Activated CD8-positive, alpha-beta memory T cell treated with anti-CD3 and anti-CD28 coated beads, Interleukin-2, amount 50 U/mL, for 24 hours (primary cell): ENCODE measurements around the gene FBXW7.
"Not testable (repeated sequence)": the region's sequence is repeated elsewhere in the genome, so short reads cannot be mapped to it uniquely, and the experiment has no call there.

ENCODE experiments used
- DNase-seq: peaks from one replicate; pipeline ENCODE4 v3.0.0-alpha.2; 2020; ENCODE audit errors: extremely low read depth

The FBXW7 gene

DNA sequence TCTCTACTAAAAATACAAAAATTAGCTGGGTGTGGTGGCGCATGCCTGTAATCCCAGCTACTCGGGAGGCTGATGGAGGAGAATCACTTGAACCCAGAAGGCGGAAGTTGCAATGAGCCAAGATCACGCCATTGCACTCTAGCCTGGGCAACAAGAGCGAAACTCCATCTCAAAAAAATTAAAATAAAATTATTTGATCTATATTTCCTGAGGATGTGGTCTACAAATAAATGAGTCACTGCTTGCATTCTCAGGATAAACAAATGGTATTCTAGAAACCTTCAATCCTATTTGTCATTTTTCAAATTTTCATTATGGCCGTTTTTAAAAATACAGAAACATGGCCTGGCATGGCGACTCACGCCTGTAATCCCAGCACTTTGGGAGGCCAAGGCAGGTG is 8.6 kb upstream of the FBXW7 start:
- DNase-seq, result not testable (repeated sequence)

GRCh38 chr4:152540941-152541340 is 5.0 kb upstream of the FBXW7 start:
- DNase-seq, result no peak

GRCh38 chr4:152540293-152540674 is 4.4 kb upstream of the FBXW7 start:
- DNase-seq, result no peak

DNA sequence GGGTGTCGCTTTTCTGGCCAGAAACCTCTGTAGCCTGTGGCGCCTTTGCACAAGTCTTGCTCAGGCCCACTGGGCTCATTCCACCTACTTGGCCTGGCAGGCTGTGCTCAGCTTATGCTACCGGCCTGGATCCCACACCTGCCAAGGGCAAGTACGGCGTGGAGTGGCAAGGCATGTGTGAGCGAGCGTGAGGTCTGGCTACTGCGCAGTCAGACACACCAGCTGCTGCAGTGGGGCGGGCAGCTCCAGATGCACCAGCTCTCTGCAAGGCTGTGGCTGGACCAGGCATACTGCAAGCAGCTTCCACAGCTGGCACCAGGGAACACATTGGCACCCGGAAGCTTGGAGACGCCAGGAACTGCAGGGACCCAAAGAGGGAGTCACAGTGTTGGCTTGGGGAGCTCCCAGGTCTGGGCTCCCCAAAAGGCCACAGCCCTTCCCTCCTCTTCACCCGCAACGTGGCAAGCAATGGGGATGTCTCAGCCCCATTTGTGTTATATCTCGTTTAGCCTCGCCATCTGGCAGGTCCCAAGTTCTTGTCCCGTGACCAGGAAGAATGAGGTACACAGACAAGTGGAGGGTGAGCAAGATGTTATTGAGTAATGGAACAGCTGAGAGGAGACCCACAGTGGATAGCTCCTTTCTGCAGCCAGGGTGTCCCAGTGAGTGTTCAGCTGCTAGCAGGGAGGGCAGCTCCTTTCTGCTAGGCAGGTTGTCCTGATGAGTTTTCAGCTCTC is 3.8 kb upstream of the FBXW7 start:
- no peak for DNase-seq

DNA sequence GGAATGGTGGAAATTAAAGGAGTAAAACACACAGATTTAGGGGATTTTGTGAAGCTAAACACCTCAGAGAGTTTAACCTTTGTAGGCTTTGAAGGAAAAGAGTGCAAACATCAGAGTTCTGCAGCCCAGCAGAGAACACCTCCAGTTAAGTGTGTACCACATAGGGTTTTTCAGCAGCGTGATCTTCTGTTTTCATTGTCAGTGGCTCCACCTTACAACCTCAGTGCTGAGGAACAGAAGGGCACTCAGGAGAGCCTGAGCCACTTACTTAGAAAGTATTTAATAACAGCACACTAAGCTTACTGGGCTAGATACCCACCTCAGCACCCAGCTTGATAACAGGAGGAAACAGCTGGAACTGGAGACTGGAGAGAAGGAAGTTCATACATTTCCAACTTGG is 2.0 kb upstream of the FBXW7 start:
- no peak for DNase-seq

- no peak for DNase-seq
Measured at GRCh38 chr4:152536545-152537182, 772 bp upstream of the FBXW7 start.

DNA sequence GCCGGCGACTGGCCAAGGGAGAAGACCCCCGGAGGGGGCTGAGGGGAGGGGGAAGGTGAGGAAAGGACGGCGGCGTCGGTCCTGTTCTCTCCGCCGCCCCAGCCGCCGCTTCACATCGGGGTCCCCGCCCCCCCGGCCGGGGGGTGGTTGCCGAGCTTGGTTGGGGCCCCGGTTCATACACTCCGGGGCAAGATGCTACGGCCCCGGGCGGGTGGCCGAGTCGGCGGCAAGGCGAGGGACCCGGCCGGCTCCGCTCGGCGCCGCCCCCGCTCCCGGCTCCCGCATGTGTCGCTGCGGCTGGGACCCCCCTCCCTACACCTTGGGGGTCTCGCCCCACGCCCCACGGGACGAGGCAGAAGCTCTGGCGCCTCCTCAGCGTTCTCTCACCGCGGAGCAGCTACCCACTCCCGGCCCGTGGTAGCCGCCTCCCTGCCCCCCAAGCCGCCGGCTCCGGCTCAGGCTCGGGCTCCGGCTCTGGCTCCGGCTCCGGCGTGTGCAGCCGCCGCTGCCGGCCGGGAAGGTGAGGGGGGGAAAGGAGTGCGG is 461 bp downstream of the FBXW7 start:
- DNase-seq, result no peak

GRCh38 chr4:152534541-152535359 is 1.1 kb downstream of the FBXW7 start:
- no peak for DNase-seq

DNA sequence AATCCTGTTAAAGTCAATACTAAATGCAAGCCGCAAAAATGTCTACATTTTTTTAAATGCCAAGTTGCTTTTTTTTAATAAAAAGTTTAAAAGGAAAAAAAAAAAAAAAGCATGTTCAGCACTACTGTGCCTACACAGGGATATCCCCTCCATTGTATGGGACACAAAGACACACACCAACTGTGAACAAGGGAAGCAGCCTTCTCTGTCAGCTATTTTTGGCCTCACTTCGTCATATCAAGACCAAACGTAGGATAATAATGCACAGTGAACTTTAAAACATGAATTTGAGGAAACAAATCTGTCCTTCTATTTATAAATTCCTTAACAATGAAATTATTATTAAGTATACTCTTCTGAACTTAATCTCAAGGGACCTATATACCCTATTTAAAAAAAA is 4.4 kb downstream of the FBXW7 start:
- DNase-seq, result no peak

GRCh38 chr4:152530600-152530999 is 5.3 kb downstream of the FBXW7 start:
- no peak for DNase-seq

DNA sequence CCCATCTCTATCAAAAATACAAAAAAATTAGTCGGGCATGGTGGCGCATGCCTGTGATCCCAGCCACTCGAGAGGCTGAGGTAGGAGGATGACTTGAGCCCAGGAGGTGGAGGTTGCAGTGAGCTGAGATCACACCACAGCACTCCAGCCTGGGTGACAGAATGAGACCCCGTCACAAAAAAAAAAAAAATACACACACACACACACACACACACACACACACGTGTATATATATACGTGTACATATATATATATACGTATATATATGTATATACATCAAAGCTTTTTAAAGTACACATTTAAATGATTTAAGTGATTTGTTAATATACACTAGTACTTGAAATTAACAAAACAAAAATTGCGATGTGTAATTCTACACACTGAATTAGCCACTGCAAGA is 6.0 kb downstream of the FBXW7 start:
- no peak for DNase-seq

GRCh38 chr4:152528060-152528459 is 7.8 kb downstream of the FBXW7 start:
- no peak for DNase-seq

DNA sequence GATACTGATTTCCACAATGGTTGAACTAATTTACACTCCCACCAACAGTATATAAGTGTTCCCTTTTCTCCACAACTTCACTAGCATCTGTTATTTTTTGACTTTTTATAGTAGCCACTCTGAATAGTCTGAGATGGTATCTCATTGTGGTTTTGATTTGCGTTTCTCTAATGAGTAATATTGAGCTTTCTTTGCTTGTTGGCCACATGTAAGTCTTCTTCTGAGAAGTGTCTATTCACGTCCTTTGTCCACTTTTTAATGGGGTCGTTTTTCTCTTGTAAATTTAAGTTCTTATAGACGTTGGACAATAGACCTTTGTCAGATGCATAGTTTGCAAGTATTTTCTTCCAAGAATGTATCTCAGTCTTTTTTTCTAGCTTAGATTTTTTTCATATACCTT is 10.0 kb downstream of the FBXW7 start:
- no peak for DNase-seq

GRCh38 chr4:152524427-152524826 is 11.5 kb downstream of the FBXW7 start:
- no peak for DNase-seq

GRCh38 chr4:152523731-152524130 is 12.2 kb downstream of the FBXW7 start:
- DNase-seq, result no peak

GRCh38 chr4:152522754-152523153 is 13.1 kb downstream of the FBXW7 start:
- DNase-seq, result no peak

GRCh38 chr4:152522245-152522644 is 13.6 kb downstream of the FBXW7 start:
- DNase-seq, result no peak

GRCh38 chr4:152516156-152516555 is 19.7 kb downstream of the FBXW7 start:
- DNase-seq, result no peak

DNA sequence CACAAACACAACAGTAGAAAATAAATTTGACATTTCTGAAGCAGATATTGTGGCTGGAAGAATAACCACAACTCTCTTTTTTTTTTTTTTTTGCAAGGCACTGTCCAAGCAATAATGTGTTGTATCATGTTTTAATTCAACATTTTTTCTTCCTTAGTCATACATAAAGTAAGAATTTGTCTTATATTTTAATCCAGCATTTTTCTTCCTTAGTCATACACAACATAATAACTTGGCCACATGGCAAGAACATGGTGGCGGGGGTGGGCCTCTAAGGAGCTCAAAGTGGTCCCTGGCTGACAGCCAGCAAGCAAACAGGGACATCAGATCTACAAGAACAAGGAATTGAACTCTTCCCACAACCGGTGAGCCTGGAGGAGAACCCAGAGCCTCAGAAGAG is 20.2 kb downstream of the FBXW7 start:
- no peak for DNase-seq

GRCh38 chr4:152514356-152514755 is 21.5 kb downstream of the FBXW7 start:
- no peak for DNase-seq

DNA sequence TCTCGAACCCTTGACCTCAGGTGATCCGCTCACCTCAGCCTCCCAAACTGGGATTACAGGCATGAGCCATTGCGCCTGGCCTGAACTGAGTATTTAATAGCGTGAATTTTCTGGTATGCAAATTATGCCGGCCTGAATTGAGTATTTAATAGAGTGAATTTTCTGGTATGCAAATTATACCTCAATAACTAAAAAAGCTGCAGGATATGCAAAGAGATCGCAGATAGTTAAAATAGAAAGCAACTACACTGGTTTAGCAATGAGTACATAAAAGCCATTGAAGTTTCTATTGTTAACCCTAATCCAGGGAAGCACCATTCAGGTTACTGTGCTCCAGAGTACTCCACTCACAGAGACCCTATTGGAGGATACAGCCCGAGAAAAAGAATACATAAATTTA is 22.8 kb downstream of the FBXW7 start:
- DNase-seq, result no peak

DNA sequence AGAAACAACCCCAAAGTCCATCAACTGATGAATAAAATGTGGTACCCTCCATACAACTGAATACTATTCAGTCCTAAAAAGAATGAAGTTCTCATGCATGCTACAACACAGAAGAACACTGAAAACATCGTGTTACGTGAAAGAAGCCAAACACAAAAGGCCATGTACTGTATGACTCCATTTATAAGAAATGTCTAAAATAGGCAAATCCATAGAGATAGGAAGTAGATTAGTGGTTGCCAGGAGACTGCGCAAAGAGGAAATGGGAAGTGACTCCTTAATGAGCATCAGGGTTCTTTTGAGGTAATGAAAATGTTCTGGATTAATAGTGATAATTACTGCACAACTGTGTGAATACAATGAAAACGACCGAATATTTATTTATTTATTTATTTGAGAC is 23.4 kb downstream of the FBXW7 start:
- no peak for DNase-seq
